ENCODE data around the gene CD70.

DNA sequence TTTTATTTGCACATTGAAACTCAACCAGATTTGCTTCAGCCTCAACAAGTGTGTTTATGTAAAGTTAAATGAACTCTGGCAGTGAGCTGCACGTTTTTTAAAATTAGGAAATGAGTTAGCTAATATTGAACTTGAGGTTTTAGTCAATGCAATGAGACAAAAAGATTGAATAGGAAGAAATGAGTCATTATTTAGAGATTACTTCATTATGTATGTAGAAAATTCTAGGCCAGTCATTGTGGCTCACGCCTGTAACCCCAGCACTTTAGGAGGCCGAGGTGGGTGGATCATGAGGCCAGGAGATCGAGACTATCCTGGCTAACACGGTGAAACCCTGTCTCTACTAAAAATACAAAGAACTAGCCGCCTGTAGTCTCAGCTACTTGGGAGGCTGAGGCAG lies 22.8 kb upstream of the CD70 start:
- TF ChIP-seq, protein P1, sequence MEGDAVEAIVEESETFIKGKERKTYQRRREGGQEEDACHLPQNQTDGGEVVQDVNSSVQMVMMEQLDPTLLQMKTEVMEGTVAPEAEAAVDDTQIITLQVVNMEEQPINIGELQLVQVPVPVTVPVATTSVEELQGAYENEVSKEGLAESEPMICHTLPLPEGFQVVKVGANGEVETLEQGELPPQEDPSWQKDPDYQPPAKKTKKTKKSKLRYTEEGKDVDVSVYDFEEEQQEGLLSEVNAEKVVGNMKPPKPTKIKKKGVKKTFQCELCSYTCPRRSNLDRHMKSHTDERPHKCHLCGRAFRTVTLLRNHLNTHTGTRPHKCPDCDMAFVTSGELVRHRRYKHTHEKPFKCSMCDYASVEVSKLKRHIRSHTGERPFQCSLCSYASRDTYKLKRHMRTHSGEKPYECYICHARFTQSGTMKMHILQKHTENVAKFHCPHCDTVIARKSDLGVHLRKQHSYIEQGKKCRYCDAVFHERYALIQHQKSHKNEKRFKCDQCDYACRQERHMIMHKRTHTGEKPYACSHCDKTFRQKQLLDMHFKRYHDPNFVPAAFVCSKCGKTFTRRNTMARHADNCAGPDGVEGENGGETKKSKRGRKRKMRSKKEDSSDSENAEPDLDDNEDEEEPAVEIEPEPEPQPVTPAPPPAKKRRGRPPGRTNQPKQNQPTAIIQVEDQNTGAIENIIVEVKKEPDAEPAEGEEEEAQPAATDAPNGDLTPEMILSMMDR (conservative IDR thresholded peaks at IDR 0.05): no peak
- TF ChIP-seq ZFX (IDR thresholded peaks at IDR 0.05): no peak
